ENCODE data around the gene PTPN23. TPM values are rescaled to one million over a fixed set of nuclear protein-coding genes. Genes with fewer than 3 reads are reported as not detected.

PTPN23 gene
- total and polyA plus RNA-seq, 2 of the 8 experiments (the other 6 are each of a cell fraction or from before 2014, with no cell fraction given) = 2.9 to 46.7 TPM

- H3K79me1 ChIP-seq (ENCODE audit: low read depth, low read length) = no peaks in the 10 kb centered on the region; the same call in 1 of the 2 replicates
- H2BK5ac ChIP-seq (ENCODE audit: low read depth, low read length) = no peak overlapping the region
- ChIA-PET CTCF (ENCODE audit: partially characterized antibody) (interaction anchor here (0.6 to 2.9 kb wide), 3 partner anchors 18 to 163 kb away, joined by 3 to 11 read pairs (median 3); no protein-coding TSS in a partner anchor), POLR2A (ENCODE audit: partially characterized antibody) (interaction anchor here (1.9 kb wide), 1 partner anchor 12 kb away, joined by 4 read pairs; no protein-coding TSS in a partner anchor)
- no peaks in the 10 kb centered on the region for H3K9me3 ChIP-seq (ENCODE audit: insufficient read depth in 2 of 2, low read depth in 1 of 2, low read length in 1 of 2)
- no peaks in the 10 kb centered on the region for H3K79me2 ChIP-seq (ENCODE audit: control insufficient read depth in 1 of 2, insufficient read depth in 2 of 2, low read length in 2 of 2)
- H3K27me3 ChIP-seq (replicated peaks in 1 of 4; ENCODE audit: control insufficient read depth in 3 of 4, extremely low read depth in 1 of 4, insufficient read depth in 3 of 4, low read length in 3 of 4) = no peaks in the 10 kb centered on the region
- H4K5ac ChIP-seq (ENCODE audit: insufficient read length, low read depth, low read length) = no peak overlapping the region
- H3K18ac ChIP-seq (ENCODE audit: extremely low read depth, low read length) = no peak overlapping the region
- H4K8ac ChIP-seq (ENCODE audit: extremely low read depth, insufficient read depth, low read length) = no peak overlapping the region
- H2AFZ ChIP-seq (ENCODE audit: low read length) = no peak overlapping the region
- peaks cover 8 to 41% (median 25%) of the 10 kb centered on the region in 4 experiments; a peak in 7 of 8 replicates for H3K36me3 ChIP-seq (ENCODE audit: control insufficient read depth in 2 of 4, insufficient read depth in 4 of 4, low read length in 3 of 4)
- no peak overlapping the region for H2BK20ac ChIP-seq (ENCODE audit: low read length)
- H3K27ac ChIP-seq (ENCODE audit: low read depth, low read length) = no peak overlapping the region
- no peaks in the 10 kb centered on the region for H3K23me2 ChIP-seq (ENCODE audit: low read depth, low read length)
- H2BK15ac ChIP-seq (ENCODE audit: low read length) = no peak overlapping the region
- 90% methylated on average over 2 of the region's 2 CpGs; no CpG with 5 or more reads in 1 of the 2 experiments for WGBS, 2 experiments (ENCODE audit: extremely low coverage in 1 of 2, insufficient coverage in 1 of 2, insufficient read length in 1 of 2, insufficient replicate concordance in 2 of 2, low coverage in 1 of 2, low lambda C conversion rate in 2 of 2, missing lambda C conversion rate in 1 of 2)
- no peak overlapping the region for H4K91ac ChIP-seq (replicated peaks; ENCODE audit: insufficient read length, low read length)
- H3K23ac ChIP-seq (ENCODE audit: insufficient read length) = no peak overlapping the region
- H3K4me3 ChIP-seq (ENCODE audit: extremely low read depth in 1 of 4, insufficient read depth in 2 of 4, low read depth in 3 of 4, low read length in 4 of 4) = no peak overlapping the region
- no peaks in the 10 kb centered on the region; a peak in 2 of 7 replicates for H3K4me1 ChIP-seq (replicated peaks in 1 of 4; ENCODE audit: control insufficient read depth in 3 of 4, insufficient read depth in 4 of 4, low read length in 3 of 4)
- H3K56ac ChIP-seq (replicated peaks; ENCODE audit: insufficient read length, low read depth, low read length) = no peak overlapping the region
- peaks cover 0 to 2% of the 10 kb centered on the region in 2 experiments for H4K20me1 ChIP-seq (replicated peaks in 1 of 2; ENCODE audit: control insufficient read depth in 1 of 2, insufficient read depth in 2 of 2, low read length in 2 of 2)
- no peak overlapping the region for H2BK12ac ChIP-seq (ENCODE audit: low read depth, low read length)
- no peak overlapping the region for H2BK120ac ChIP-seq (replicated peaks; ENCODE audit: low read depth, low read length)
- no peak for FAIRE-seq
- H3K14ac ChIP-seq (ENCODE audit: insufficient read length) = no peak overlapping the region
- H2AK5ac ChIP-seq (ENCODE audit: low read depth, low read length) = no peak overlapping the region
- no peak overlapping the region for H3K4ac ChIP-seq (replicated peaks; ENCODE audit: insufficient read length, low read depth, low read length)
- no peak for DNase-seq (ENCODE audit: low read depth in 1 of 2, low spot score in 2 of 2)
- no peak overlapping the region for H3K4me2 ChIP-seq (ENCODE audit: insufficient read depth in 1 of 2, low read depth in 2 of 2, low read length in 2 of 2)
- H3K9ac ChIP-seq (replicated peaks in 1 of 4; ENCODE audit: extremely low read depth in 1 of 4, low read depth in 3 of 4, low read length in 3 of 4) = no peak overlapping the region
- TF ChIP-seq NANOG (IDR thresholded peaks at IDR 0.05; ENCODE audit: insufficient read depth, low read depth, low read length, poor library complexity, severe bottlenecking) (no peak), GABPA (IDR thresholded peaks at IDR 0.05; ENCODE audit: borderline replicate concordance, insufficient read depth, low read length) (no peak), SIN3A (conservative IDR thresholded peaks at IDR 0.05 in 1 of 2, IDR thresholded peaks at IDR 0.05 in 1 of 2; ENCODE audit: low read depth in 1 of 2, low read length in 2 of 2) (no peak), TEAD4 (IDR thresholded peaks at IDR 0.05; ENCODE audit: low read depth, low read length) (no peak), SRF (IDR thresholded peaks at IDR 0.05; ENCODE audit: low read depth, low read length) (no peak), POU5F1 (IDR thresholded peaks at IDR 0.05; ENCODE audit: low read depth, low read length) (no peak), RNF2 (IDR thresholded peaks at IDR 0.05; ENCODE audit: borderline replicate concordance, low read depth, low read length, missing control alignments, poor library complexity, severe bottlenecking) (no peak), SP4 (IDR thresholded peaks at IDR 0.05; ENCODE audit: low read length) (no peak), TCF12 (IDR thresholded peaks at IDR 0.05; ENCODE audit: low read depth, low read length) (no peak), RXRA (IDR thresholded peaks at IDR 0.05; ENCODE audit: insufficient read depth, low read depth, low read length) (no peak), RAD21 (IDR thresholded peaks at IDR 0.05 in 1 of 2, conservative IDR thresholded peaks at IDR 0.05 in 1 of 2; ENCODE audit: low read depth in 2 of 2, low read length in 2 of 2) (no peak), USF2 (IDR thresholded peaks at IDR 0.05; ENCODE audit: low read length) (no peak)
These were observed 38.7 kb upstream of the PTPN23 start for GRCh38 chr3:47342151-47342550.
